ENCODE measurements around the gene CADM1.

The CADM1 gene

GRCh38 chr11:115124786-115125185 is 379.4 kb downstream of the CADM1 start:
- Mint-ChIP-seq H3K9me3 (no peaks in the 10 kb centered on the region), H3K36me3 (ENCODE audit: low read depth) (no peaks in the 10 kb centered on the region), H3K27ac (no peak overlapping the region), H3K4me3 (no peak overlapping the region), H3K27me3 (no peaks in the 10 kb centered on the region), H3K4me1 (ENCODE audit: low read depth) (no peaks in the 10 kb centered on the region)

DNA sequence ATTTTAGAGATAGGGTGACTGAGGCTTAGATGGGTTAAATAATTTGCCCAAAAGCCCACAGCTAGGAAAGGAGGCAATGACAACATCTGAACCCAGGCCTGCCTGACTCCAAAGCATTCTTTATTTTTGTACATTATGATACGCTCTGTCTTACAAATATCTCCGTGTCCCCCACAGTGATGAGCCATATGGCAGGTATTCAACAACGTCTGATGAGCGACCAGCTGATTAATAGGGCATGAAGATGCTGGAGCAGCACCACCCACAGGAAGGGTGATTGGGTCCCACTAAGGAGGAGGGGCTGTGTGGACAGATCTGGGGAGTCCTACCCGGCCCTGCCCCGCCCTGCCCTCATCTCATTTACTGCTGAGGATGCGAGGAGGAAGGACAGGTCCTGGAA is 380.6 kb downstream of the CADM1 start:
- H3K27ac Mint-ChIP-seq: no peak overlapping the region
- H3K4me1 Mint-ChIP-seq (ENCODE audit: low read depth): no peaks in the 10 kb centered on the region
- no peaks in the 10 kb centered on the region for H3K36me3 Mint-ChIP-seq (ENCODE audit: low read depth)
- no peak overlapping the region for H3K4me3 Mint-ChIP-seq
- H3K9me3 Mint-ChIP-seq: no peaks in the 10 kb centered on the region
- no peaks in the 10 kb centered on the region for H3K27me3 Mint-ChIP-seq

DNA sequence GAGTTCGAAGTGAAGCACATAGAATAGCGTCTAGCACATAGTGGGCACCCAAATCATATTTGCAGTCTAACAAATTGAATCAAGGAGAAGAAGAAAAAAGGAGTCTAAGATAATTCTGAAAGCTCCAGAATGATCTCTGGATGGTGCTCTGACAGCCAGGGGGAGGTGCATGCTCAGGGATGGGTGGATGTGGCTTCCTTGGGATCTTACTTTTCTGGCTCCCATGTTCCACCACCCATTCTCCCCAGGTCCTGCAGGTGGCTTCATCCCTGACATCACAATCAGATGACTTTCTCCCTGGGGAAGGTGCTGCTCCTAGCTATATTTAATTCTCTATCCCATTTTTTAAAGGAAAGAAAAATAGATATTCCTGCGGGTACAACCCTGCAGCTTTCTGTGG is 381.9 kb downstream of the CADM1 start:
- no peak overlapping the region for H3K27ac Mint-ChIP-seq
- H3K4me1 Mint-ChIP-seq (ENCODE audit: low read depth): no peaks in the 10 kb centered on the region
- H3K4me3 Mint-ChIP-seq: no peak overlapping the region
- no peaks in the 10 kb centered on the region for H3K27me3 Mint-ChIP-seq
- H3K36me3 Mint-ChIP-seq (ENCODE audit: low read depth): no peaks in the 10 kb centered on the region
- no peaks in the 10 kb centered on the region for H3K9me3 Mint-ChIP-seq
